Measurements from ENCODE around the gene IFNL3. TPM values are rescaled to one million over a fixed set of nuclear protein-coding genes. Genes with fewer than 3 reads are reported as not detected.

Gene IFNL3
- total RNA-seq, 4 donors from 2014 or later: not detected

GRCh38 chr19:39237200-39238184, 7.3 kb downstream of the IFNL3 start:
- H3K9me3 ChIP-seq: no peaks in the 10 kb centered on the region
- 38 to 40% methylated on average over 22 of the region's 22 CpGs for WGBS, 2 donors
- peaks cover 0 to 3% (median 0%) of the 10 kb centered on the region in 4 donors for H3K4me1 ChIP-seq
- TF ChIP-seq POLR2A (IDR thresholded peaks at IDR 0.05): no peak
- TF ChIP-seq EP300 (IDR thresholded peaks at IDR 0.05): no peak
- no peak for DNase-seq (ENCODE audit: low spot score in 2 of 2)
- no peaks in the 10 kb centered on the region for H3K36me3 ChIP-seq
- peaks cover 0 to 40% of the 10 kb centered on the region in 2 donors for H3K27me3 ChIP-seq
- H3K27ac ChIP-seq: no peak overlapping the region
- H3K4me3 ChIP-seq: no peak overlapping the region

GRCh38 chr19:39236527-39236926, 8.3 kb downstream of the IFNL3 start:
- Histone ChIP-seq H3K4me1 (peaks cover 0 to 3% (median 0%) of the 10 kb centered on the region in 4 donors), H3K9me3 (no peaks in the 10 kb centered on the region), H3K4me3 (no peak overlapping the region), H3K27ac (no peak overlapping the region), H3K27me3 (peaks cover 0 to 38% of the 10 kb centered on the region in 2 donors), H3K36me3 (no peaks in the 10 kb centered on the region)
- no peak for TF ChIP-seq POLR2A (IDR thresholded peaks at IDR 0.05)
- TF ChIP-seq CTCF (IDR thresholded peaks at IDR 0.05): no peak
- TF ChIP-seq EP300 (IDR thresholded peaks at IDR 0.05): no peak
- DNase-seq (ENCODE audit: low spot score in 2 of 2): no peak
- WGBS, 2 donors: 55 to 72% methylated on average over 12 of the region's 12 CpGs

GRCh38 chr19:39232708-39233107, 12.1 kb downstream of the IFNL3 start:
- Histone ChIP-seq H3K27me3 (peaks cover 0 to 15% of the 10 kb centered on the region in 2 donors), H3K36me3 (no peaks in the 10 kb centered on the region), H3K27ac (no peak overlapping the region), H3K4me1 (peaks cover 0 to 1% (median 0%) of the 10 kb centered on the region in 4 donors), H3K9me3 (peaks cover 0 to 9% (median 0%) of the 10 kb centered on the region in 4 donors), H3K4me3 (no peak overlapping the region)
- DNase-seq (ENCODE audit: low spot score in 2 of 2): no peak
- 86 to 87% methylated on average over 5 of the region's 5 CpGs for WGBS, 2 donors
- TF ChIP-seq POLR2A (IDR thresholded peaks at IDR 0.05) (no peak), CTCF (IDR thresholded peaks at IDR 0.05) (no peak), EP300 (IDR thresholded peaks at IDR 0.05) (no peak)

- no peak for DNase-seq (ENCODE audit: low spot score in 2 of 2)
- peaks cover 0 to 9% (median 0%) of the 10 kb centered on the region in 4 donors for H3K9me3 ChIP-seq
- H3K27ac ChIP-seq: no peak overlapping the region
- H3K27me3 ChIP-seq: peaks cover 0 to 14% of the 10 kb centered on the region in 2 donors
- H3K4me3 ChIP-seq: no peak overlapping the region
- 71 to 83% methylated on average over 2 of the region's 2 CpGs for WGBS, 2 donors
- no peak for TF ChIP-seq CTCF (IDR thresholded peaks at IDR 0.05)
- no peak for TF ChIP-seq EP300 (IDR thresholded peaks at IDR 0.05)
- TF ChIP-seq POLR2A (IDR thresholded peaks at IDR 0.05): no peak
- H3K4me1 ChIP-seq: no peaks in the 10 kb centered on the region
- H3K36me3 ChIP-seq: no peaks in the 10 kb centered on the region
Observed at GRCh38 chr19:39230096-39230764, 14.6 kb downstream of the IFNL3 start.

GRCh38 chr19:39224910-39225309, 19.9 kb downstream of the IFNL3 start:
- no peak for TF ChIP-seq CTCF (IDR thresholded peaks at IDR 0.05)
- no peak for TF ChIP-seq EP300 (IDR thresholded peaks at IDR 0.05)
- TF ChIP-seq POLR2A (IDR thresholded peaks at IDR 0.05): no peak
- H3K27me3 ChIP-seq: peaks cover 0 to 4% of the 10 kb centered on the region in 2 donors
- H3K9me3 ChIP-seq: peaks cover 0 to under 1% (median 0%) of the 10 kb centered on the region in 4 donors
- no peaks in the 10 kb centered on the region for H3K4me1 ChIP-seq
- H3K4me3 ChIP-seq: no peak overlapping the region
- WGBS, 2 donors: 23 to 31% methylated on average over 3 of the region's 3 CpGs
- H3K27ac ChIP-seq: no peak overlapping the region
- H3K36me3 ChIP-seq: no peaks in the 10 kb centered on the region
- DNase-seq (ENCODE audit: low spot score in 2 of 2): no peak
